DOHH2 (cell line): ENCODE data around the gene RAPGEF1.

ENCODE experiments used
- H3F3A ChIP-seq: fragments of 200-600 bp; sonication (generic), shearing (Covaris generic); 2 replicates; pipeline ENCODE4 v1.6.0; 2016; ENCODE audit warnings: antibody characterized with exemption, mild to moderate bottlenecking; ENCODE audit not compliant: control insufficient read depth, insufficient read depth
- H3K27ac ChIP-seq: fragments of 200-600 bp; sonication (generic); 2 replicates; pipeline ENCODE4 v1.5.1; 2014; ENCODE audit warnings: low read depth, mild to moderate bottlenecking, low read length, moderate library complexity
- H3K27me3 ChIP-seq: fragments of 200-600 bp; sonication (generic); 2 replicates; pipeline ENCODE4 v1.6.1; 2014; ENCODE audit warnings: mild to moderate bottlenecking, low read length, mixed read lengths; ENCODE audit not compliant: control insufficient read depth
- H3K36me3 ChIP-seq: fragments of 200-600 bp; sonication (generic); 2 replicates; pipeline ENCODE4 v1.6.1; 2014; ENCODE audit warnings: mild to moderate bottlenecking, low read length, moderate library complexity, mixed read lengths; ENCODE audit not compliant: control insufficient read depth
- H3K4me1 ChIP-seq: fragments of 200-600 bp; sonication (generic); 2 replicates; pipeline ENCODE4 v1.6.1; 2014; ENCODE audit warnings: mild to moderate bottlenecking, low read length, mixed read lengths; ENCODE audit not compliant: control insufficient read depth
- H3K4me2 ChIP-seq: fragments of 200-600 bp; sonication (generic); 2 replicates; pipeline ENCODE4 v1.6.0; 2014; ENCODE audit warnings: mild to moderate bottlenecking, low read length, moderate library complexity
- H3K4me3 ChIP-seq: fragments of 200-600 bp; sonication (generic); 2 replicates; pipeline ENCODE4 v1.5.1; 2014; ENCODE audit warnings: mild to moderate bottlenecking, low read length, mixed read lengths
- H3K79me2 ChIP-seq: fragments of 200-600 bp; sonication (generic); 2 replicates; pipeline ENCODE4 v1.6.1; 2014; ENCODE audit warnings: mild to moderate bottlenecking, low read length, mixed read lengths; ENCODE audit not compliant: control insufficient read depth
- H3K9me2 ChIP-seq: fragments of 200-600 bp; sonication (generic); replicated peaks from 2 replicates; pipeline ENCODE4 v1.6.1; 2014; ENCODE audit warnings: mild to moderate bottlenecking, low read length, mixed read lengths; ENCODE audit not compliant: control insufficient read depth
- H3K9me3 ChIP-seq: fragments of 200-600 bp; sonication (generic); 2 replicates; pipeline ENCODE4 v1.6.1; 2014; ENCODE audit warnings: antibody characterized with exemption, low read length, mixed read lengths; ENCODE audit not compliant: control insufficient read depth, insufficient read depth
- H4K20me1 ChIP-seq: fragments of 200-600 bp; sonication (generic); 2 replicates; pipeline ENCODE4 v1.6.0; 2014; ENCODE audit warnings: low read depth, mild to moderate bottlenecking, antibody characterized with exemption, low read length, moderate library complexity; ENCODE audit not compliant: control insufficient read depth, insufficient read depth
- EZH2phosphoT487 ChIP-seq: fragments of 200-600 bp; sonication (generic); IDR thresholded peaks from 2 replicates; pipeline ENCODE4 v1.6.1; 2017; ENCODE audit warnings: borderline replicate concordance, mild to moderate bottlenecking, antibody characterized with exemption, low read length, moderate library complexity, mixed read lengths
- TF ChIP-seq, protein P1 (sequence below): fragments of 200-600 bp; sonication (generic); IDR thresholded peaks from one replicate; pipeline ENCODE4 v1.5.1; 2014; ENCODE audit warnings: antibody characterized with exemption, mild to moderate bottlenecking, low read depth, low read length; ENCODE audit not compliant: poor library complexity, severe bottlenecking

RAPGEF1 gene

DNA sequence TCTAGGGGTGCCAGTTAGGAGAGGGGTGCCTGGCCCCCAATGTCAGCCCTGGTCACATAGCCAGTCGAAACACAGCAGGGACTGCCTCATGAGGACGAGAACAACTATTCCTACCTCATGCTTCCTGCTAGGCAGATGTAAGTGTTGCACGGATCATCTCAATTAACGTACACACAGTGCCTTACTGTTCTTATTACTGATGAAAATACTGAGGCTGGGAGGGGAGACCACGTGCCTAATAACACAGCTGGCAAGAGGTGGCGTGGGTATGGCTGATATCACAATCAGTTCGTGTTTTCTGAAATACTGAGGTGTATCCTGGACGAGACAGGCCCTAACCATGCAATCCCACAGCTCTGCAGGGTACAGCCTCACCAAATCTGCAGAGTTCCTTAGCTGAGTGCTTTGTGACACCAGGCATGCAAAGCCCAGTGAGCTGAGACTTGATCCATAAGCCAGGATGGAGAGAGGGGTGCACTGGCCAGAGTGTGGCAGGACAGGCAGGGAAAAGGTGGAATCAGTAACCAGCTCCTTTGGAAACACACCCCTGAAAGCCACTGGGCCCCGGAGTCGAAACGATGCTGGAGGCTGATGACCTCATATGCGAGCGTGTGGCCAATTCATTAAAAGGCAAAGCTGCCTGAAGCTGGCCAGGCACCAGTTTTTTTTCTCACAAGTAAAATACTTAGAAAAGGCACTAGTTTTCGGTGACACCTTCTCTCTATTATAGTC, 130.6 kb downstream of the RAPGEF1 start:
- Histone ChIP-seq H3K36me3 (peaks cover 26% of the 10 kb centered on the region), H3K4me1 (no peaks in the 10 kb centered on the region), H3F3A (no peaks in the 10 kb centered on the region; the same call in 1 of the 2 replicates), H4K20me1 (no peaks in the 10 kb centered on the region; the same call in 1 of the 2 replicates), H3K4me2 (no peak overlapping the region), H3K27ac (no peak overlapping the region), H3K9me2 (no peaks in the 10 kb centered on the region), H3K4me3 (no peak overlapping the region), H3K79me2 (no peaks in the 10 kb centered on the region), H3K9me3 (no peaks in the 10 kb centered on the region), H3K27me3 (no peaks in the 10 kb centered on the region)
- TF ChIP-seq, protein P1, sequence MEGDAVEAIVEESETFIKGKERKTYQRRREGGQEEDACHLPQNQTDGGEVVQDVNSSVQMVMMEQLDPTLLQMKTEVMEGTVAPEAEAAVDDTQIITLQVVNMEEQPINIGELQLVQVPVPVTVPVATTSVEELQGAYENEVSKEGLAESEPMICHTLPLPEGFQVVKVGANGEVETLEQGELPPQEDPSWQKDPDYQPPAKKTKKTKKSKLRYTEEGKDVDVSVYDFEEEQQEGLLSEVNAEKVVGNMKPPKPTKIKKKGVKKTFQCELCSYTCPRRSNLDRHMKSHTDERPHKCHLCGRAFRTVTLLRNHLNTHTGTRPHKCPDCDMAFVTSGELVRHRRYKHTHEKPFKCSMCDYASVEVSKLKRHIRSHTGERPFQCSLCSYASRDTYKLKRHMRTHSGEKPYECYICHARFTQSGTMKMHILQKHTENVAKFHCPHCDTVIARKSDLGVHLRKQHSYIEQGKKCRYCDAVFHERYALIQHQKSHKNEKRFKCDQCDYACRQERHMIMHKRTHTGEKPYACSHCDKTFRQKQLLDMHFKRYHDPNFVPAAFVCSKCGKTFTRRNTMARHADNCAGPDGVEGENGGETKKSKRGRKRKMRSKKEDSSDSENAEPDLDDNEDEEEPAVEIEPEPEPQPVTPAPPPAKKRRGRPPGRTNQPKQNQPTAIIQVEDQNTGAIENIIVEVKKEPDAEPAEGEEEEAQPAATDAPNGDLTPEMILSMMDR: no peak
- no peak for TF ChIP-seq EZH2phosphoT487

DNA sequence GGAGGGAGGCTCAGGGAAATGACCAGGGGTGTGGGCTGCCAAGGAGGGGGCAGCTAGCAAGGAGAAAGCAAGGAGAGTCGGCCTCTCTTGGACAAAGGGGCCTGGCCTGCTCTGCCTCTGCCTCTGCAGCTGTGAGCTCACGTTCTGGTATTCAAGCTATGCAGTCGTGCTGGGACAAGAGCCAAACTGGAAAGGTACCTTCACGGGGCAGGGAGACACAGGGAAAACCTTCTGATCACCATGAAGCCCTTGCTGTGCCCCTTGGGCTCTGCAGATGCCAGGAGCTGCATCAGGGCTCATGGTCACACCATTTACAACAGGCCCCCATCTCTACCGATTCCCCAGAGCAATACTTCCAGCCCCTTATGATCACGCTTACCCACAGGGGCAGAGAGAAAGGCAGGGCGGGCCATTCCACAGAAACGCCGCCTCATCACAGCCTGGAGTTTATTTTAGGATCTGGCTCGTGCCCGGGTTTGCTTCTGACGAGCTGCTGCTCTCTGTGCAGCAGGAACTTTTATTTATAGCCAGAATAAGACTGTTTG, 131.3 kb downstream of the RAPGEF1 start:
- no peaks in the 10 kb centered on the region for H3K9me3 ChIP-seq
- H3K4me3 ChIP-seq: no peak overlapping the region
- no peak overlapping the region for H3K4me2 ChIP-seq
- no peaks in the 10 kb centered on the region for H3K27me3 ChIP-seq
- no peaks in the 10 kb centered on the region for H3K9me2 ChIP-seq
- H3F3A ChIP-seq: no peaks in the 10 kb centered on the region; the same call in 1 of the 2 replicates
- no peaks in the 10 kb centered on the region for H3K4me1 ChIP-seq
- H3K27ac ChIP-seq: no peak overlapping the region
- peaks cover 27% of the 10 kb centered on the region for H3K36me3 ChIP-seq
- TF ChIP-seq, protein P1: no peak
- TF ChIP-seq EZH2phosphoT487: no peak
- no peaks in the 10 kb centered on the region; the same call in 1 of the 2 replicates for H4K20me1 ChIP-seq
- H3K79me2 ChIP-seq: no peaks in the 10 kb centered on the region

DNA sequence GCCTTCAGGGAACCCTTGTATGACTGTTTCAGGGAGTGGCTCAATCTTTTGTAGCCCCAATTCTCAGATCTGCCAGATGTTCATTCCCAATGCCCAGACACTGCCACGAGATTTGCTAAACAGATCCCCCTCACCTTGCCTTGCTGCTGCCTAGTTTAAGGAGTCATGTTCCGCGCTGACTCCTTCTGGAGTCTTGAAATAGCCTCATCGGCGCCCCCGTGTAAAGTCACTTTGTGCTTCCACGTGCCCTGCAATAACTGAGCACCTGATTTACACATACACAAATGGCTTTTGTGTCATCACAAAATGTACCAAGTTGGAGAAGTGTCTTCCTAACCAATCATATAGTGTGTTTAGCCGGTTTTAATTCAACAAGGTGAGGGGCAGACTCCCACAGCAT, 132.3 kb downstream of the RAPGEF1 start:
- no peak for TF ChIP-seq EZH2phosphoT487
- TF ChIP-seq, protein P1: no peak
- no peaks in the 10 kb centered on the region; the same call in 1 of the 2 replicates for H3F3A ChIP-seq
- no peaks in the 10 kb centered on the region for H3K9me3 ChIP-seq
- no peak overlapping the region for H3K4me2 ChIP-seq
- H3K4me3 ChIP-seq: no peak overlapping the region
- no peak overlapping the region for H3K27ac ChIP-seq
- no peaks in the 10 kb centered on the region for H3K27me3 ChIP-seq
- no peaks in the 10 kb centered on the region; the same call in 1 of the 2 replicates for H4K20me1 ChIP-seq
- peaks cover 27% of the 10 kb centered on the region for H3K36me3 ChIP-seq
- H3K79me2 ChIP-seq: no peaks in the 10 kb centered on the region
- no peaks in the 10 kb centered on the region for H3K4me1 ChIP-seq
- H3K9me2 ChIP-seq: no peaks in the 10 kb centered on the region
